Measurements from ENCODE around the gene FAM120AOS.

- TF ChIP-seq, protein P1, sequence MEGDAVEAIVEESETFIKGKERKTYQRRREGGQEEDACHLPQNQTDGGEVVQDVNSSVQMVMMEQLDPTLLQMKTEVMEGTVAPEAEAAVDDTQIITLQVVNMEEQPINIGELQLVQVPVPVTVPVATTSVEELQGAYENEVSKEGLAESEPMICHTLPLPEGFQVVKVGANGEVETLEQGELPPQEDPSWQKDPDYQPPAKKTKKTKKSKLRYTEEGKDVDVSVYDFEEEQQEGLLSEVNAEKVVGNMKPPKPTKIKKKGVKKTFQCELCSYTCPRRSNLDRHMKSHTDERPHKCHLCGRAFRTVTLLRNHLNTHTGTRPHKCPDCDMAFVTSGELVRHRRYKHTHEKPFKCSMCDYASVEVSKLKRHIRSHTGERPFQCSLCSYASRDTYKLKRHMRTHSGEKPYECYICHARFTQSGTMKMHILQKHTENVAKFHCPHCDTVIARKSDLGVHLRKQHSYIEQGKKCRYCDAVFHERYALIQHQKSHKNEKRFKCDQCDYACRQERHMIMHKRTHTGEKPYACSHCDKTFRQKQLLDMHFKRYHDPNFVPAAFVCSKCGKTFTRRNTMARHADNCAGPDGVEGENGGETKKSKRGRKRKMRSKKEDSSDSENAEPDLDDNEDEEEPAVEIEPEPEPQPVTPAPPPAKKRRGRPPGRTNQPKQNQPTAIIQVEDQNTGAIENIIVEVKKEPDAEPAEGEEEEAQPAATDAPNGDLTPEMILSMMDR (IDR thresholded peaks at IDR 0.05): no peak
- TF ChIP-seq POLR2AphosphoS5 (IDR thresholded peaks at IDR 0.05; ENCODE audit: low read depth, low read length) (no peak), REST (IDR thresholded peaks at IDR 0.05; ENCODE audit: insufficient read depth in 1 of 2, low read depth in 2 of 2, low read length in 1 of 2) (no peak), SIN3A (IDR thresholded peaks at IDR 0.05; ENCODE audit: borderline replicate concordance, insufficient read depth, low read depth, low read length) (no peak), TCF7L2 (IDR thresholded peaks at IDR 0.05; ENCODE audit: low read depth, low read length) (no peak)
Observed at GRCh38 chr9:93440896-93441580, 12.3 kb downstream of the FAM120AOS start.
